Activated CD4-positive, CD25-positive, alpha-beta regulatory T cell treated with anti-CD3 and anti-CD28 coated beads, Interleukin-2, amount 50 U/mL, for 72 hours (primary cell): ENCODE data around the gene CEACAM4.
A peak's percentile ranks its signal among the peaks of the same experiment; 100 is the strongest.

ENCODE experiments used
- DNase-seq: peaks from one replicate; pipeline ENCODE4 v3.0.0; 2021

The CEACAM4 gene

DNA sequence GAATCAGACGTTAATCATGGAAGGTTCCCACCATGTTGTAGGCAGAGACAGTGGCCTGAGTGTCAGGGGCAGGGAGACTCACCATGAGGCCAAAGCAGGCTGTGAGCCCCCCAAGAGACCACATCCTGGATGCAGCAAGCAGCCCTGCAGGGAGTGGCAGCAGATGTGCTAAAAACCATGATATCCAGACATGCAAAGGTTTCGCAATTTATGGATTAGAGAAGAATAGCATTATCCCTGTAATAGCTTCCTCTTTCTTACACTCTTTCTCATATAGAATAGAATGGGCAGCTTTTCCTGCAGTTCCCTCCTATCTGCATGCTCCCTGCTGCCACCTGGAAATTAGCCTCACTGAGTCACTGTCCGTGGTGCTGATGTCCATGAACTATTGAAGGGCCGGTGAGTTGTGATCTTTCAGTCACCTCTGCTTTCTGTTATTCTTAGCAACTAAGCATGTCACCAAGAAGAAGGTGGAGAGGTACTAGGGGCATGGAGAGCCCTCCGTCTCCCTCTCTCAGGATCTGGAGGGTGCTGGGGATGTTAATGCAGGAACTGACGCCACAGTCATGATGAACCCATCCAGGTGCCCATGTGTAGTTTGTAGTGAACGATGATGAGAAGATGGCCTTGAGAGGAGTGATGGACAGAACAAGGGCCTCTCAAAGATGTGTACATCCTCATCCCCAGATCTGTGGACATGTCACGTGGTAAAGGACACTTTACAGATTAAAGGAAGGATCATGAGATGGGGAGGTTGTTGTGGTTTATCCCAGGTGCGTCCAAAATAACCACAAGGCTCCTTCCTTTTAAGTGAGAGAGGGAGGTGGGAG, 9.9 kb downstream of the CEACAM4 start:
- DNase-seq, result no peak

DNA sequence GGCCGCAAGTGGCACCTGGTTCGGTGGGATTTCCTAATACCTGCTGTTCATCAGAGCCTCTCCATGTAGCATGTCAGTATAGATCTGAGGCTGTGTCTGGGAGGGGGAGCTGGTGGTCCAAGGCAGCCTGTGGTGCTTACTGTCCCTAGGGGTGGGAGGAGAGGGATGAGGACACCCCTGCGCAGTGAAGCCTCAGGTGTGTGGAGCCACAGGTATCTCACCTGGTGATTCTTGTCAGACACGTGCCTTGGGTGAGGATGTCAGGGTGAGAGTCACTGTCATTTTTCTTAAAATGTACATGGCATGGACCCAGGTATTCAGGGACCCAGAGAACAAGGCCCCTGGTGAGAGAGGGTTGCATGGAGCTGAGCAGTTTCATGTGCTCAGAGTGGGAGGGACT, 11.7 kb downstream of the CEACAM4 start:
- DNase-seq, result no peak

- DNase-seq, result no peak
Measured at GRCh38 chr19:41612483-41612882, 14.4 kb downstream of the CEACAM4 start.

GRCh38 chr19:41610789-41611188, 16.1 kb downstream of the CEACAM4 start:
- no peak for DNase-seq

DNA sequence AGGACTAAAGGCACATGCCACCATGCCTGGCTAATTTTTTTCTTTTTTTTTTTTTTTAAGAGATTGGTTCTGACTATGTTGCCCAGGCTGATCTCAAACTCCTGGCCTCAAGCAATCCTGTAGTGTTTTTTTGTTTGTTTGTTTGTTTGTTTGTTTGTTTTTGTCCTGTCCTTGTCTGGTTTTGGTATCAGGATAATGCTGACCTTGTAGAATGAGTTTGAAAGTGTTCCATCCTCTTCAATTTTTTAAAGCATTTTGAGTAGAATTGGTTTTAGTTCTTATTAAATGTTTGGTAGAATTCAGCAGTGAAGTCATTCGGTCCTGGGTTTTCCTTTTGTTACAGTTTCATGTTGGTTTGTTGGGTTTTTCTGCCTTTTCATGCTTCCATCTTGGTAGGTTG, 19.2 kb downstream of the CEACAM4 start:
- no peak for DNase-seq

DNA sequence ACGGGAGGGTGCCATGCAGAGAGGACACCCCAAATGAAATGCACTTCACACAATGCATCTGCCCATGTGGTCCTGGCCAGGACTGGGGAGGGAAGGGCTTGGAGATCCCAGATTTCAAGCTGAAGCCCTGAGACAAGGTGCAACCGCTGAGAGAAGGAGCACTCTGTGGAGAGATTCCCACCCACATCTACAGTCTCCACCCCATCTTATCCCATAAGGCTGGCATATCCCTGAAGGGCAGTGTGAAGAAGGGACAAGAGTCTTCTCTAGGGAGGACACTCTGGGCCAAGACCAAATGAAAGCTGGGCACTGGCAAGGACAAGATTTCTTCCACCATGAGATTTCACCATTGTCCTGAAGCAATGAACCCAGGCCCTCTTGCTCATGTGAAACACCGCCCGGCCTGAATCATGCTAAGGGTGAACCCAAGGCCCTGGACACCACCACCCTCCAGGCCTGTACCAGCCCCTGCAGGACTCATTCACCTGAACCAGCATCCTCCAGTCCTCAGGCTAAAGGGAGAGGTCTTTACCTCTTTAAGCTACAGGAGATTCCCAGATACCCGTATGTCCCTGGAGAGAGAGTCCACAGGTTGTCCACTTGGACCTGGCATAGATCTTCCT, 20.5 kb downstream of the CEACAM4 start:
- DNase-seq, result no peak

DNA sequence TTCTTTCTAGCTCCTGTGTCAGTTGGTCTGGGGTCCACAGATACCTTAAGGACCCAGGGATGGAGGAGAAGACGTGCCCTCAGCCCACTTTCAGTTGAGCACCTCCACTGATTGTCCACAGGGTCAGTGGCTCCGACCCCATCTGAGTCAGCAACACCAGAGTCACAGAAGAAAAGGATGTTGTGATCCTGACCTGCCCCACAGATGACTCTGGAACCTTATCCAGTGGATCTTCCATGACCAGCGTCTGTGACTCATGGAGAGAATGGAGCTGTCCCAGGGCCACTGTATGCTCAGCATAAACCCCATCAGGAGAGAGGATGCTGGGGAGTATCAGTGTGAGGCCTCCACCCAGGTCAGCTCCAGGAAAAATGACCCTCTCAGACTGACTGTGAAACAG, 22.0 kb downstream of the CEACAM4 start:
- DNase-seq, result peak; percentile 19

DNA sequence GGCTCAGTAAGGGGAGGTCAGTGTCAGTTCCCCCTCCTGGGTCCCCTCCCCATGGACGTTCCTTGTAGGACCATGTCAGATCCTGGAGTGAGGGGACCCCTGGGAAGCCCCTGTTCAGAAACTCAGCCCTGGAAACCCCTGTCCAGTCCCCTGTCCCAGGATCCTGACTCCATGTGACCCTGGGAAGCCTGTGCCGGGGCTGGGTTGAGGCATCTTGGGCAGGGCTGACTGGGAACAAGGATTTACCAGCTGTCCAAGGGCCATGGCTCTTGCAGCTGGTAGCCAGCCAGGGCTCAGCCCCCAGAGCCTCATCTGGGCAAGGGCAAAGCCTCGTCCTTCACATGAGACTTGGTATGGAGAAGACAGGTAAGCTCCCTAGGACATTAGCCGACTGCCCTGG, 25.1 kb downstream of the CEACAM4 start:
- peak; percentile 24 for DNase-seq

- DNase-seq, result peak; percentile 14
Measured at GRCh38 chr19:41599175-41599966, 27.5 kb downstream of the CEACAM4 start.

- DNase-seq, result peak; percentile 65
Measured at GRCh38 chr19:41597600-41598041, 29.3 kb downstream of the CEACAM4 start.

DNA sequence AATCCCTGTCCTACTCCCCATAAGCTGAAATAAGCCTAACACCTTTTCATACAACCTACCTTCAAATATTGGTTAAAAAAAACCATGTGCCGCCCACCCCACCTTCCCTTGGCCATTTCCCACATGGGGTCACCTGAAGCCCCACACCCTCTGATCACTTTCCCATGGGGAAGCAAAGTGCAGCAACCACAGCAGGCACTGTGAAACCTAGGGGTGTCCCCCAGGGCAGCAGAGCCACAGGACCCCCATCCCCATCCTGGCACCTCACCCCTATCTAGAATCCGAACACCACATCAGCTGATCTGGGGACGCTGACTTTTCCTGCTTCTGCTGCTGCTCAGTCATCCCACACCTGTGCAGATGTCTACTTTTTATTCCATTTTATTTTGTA, 31.0 kb downstream of the CEACAM4 start:
- DNase-seq, result peak; percentile 14

- DNase-seq, result peak; percentile 69
Measured at GRCh38 chr19:41595258-41595889, 31.5 kb downstream of the CEACAM4 start.

DNA sequence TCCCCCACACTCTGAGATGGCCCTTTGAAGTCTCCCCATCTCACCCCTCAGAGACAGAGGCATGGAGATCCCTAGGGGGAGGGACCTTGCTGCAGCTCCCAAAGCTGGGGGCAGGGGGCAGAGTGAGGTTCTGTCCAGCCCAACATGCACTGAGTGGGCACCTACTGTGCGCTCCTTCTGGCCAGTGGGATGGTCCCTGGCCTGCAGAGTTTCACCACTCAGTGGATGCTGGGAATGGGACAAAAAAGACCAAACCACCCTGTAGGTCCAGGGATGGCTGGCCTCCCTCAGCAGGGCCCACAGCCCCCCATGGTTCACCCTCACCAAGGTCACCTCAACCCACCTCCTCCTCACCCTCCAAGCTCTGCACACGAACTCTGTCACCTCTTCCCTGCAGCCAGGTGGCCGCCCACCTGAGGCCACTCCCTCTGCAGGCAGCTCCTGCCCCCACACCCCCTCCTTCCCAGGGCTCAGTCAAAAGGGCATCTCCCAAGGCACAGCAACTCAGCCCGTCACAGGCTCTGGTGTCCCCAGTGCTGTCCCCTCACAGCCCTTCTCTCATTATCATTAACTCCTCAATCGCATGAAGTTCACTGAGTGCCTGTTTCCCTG, 34.8 kb downstream of the CEACAM4 start:
- no peak for DNase-seq

DNA sequence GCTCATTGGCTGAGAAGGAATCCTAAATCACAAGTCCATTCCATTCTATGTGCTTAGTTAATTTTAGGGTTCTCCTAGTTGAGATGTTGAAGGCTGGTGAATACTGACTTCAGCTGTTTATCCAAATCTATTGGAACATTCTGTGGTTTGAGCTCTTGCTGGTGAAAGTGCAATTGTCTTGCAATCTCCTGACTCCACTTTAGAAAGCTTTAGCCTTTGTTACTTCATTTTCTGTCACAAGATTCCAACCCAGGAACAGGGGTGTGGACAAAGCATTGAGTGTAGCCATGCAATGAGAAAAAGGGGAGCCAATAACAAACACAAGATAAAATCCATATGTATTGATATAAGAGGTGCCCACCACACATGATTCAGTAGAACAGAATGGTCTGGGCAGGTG, 35.9 kb downstream of the CEACAM4 start:
- DNase-seq, result no peak

- DNase-seq, result no peak
Measured at GRCh38 chr19:41589371-41589770, 37.5 kb downstream of the CEACAM4 start.

DNA sequence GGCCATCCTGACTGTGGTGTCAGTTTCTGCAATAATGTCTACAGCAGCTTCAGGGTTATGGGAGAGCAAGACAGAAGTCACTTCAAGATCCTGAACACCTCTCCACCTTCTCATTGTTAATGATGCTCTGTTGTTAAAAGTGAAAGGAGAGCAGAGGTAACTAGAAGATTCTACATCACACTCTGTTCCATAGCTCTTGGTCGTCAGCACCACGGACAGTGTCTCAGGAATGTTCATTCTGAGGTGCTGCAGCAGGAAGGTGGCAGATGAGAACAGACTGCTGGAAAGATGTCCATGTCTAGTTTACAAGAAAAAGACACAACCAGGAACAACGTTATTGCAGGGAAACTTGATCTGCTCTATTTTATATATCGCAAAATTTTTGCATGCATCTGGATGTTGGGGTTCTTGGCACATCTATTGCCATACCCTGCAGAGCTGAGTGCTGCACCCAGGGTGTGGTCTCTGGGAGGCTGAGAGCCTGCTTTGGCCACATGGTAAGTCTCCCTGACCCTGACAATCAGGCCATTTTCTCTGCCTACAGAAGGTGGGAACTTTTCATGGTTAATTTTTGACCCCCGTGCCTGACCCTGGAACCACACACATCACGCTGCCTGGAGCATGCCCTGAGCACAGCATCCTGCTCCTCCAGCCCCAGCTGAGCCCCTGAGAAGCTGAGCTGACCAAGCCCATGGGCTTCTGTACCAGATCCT, 38.2 kb downstream of the CEACAM4 start:
- no peak for DNase-seq

DNA sequence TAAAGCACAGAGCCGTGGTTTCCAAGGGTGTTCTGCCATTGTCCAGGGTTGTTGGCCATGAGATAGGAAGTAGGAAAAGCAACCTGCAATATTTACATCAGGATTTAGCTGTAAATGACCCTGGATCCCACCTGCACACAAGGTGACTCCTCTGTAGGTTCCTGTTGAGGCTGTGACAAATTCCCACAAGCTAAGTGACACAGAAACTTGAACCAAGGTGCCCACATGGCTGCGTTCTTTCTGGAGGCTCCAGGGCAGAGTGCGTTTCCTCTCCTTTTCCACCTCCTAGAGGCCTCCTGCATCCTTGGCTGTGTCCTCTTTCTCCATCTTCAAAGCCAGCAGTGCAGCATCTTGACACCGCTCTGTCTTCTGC, 39.0 kb downstream of the CEACAM4 start:
- DNase-seq, result no peak

DNA sequence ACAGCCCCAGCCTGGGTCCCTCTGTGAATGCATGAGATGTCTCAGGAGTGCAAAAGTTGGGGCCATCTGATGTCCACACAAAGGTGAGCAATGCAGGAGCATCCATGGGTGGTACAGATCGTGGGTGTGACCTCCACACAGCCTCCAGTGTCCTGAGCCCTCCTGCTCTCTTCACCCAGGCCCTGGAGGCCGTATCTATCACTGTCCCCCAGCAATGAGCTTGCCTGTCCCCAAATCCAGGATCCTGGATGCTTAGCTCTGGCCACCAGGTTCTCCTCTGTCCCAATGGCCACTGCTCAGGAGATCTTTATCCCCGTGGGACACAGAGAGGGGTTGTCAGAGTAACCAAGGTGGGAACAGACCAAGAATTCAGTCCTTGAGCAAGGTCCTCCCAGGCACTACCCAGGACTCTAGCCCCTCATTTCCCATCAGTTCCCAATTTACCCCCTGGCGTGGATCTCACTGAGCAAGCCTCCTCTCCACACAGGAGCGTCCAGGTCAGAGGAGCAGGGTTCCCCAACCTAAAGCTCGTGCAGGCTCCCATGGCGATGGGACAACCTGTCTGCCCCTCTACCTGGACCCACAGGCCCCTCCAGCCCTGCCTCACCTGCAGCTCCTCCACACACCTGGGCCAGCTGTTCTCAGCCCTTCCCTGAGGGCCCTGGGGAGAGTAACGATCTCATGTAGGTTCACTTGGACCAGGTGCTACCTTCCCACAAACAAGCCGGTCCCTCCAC, 39.6 kb downstream of the CEACAM4 start:
- DNase-seq, result no peak

DNA sequence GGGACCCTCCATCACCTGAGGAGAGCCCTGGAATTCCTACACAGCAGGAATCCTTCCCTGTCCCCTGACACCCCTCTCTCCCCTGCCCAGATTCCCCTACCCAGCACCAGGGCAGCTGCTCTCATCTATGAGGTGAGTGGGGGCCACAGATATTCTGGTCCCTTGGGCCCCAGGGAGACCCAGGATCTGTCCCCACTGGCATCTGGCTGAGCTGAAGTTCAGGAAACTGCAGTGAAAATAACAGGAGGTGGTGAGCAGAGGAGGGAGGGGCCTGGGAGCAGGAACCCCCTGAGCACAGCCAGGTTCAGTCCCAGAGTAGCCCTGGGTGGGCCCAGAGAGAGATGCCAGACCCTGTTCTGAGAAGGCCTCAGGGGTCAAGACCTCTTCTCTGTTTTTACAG, 40.8 kb downstream of the CEACAM4 start:
- no peak for DNase-seq

- DNase-seq, result no peak
Measured at GRCh38 chr19:41584931-41585330, 41.9 kb downstream of the CEACAM4 start.

DNA sequence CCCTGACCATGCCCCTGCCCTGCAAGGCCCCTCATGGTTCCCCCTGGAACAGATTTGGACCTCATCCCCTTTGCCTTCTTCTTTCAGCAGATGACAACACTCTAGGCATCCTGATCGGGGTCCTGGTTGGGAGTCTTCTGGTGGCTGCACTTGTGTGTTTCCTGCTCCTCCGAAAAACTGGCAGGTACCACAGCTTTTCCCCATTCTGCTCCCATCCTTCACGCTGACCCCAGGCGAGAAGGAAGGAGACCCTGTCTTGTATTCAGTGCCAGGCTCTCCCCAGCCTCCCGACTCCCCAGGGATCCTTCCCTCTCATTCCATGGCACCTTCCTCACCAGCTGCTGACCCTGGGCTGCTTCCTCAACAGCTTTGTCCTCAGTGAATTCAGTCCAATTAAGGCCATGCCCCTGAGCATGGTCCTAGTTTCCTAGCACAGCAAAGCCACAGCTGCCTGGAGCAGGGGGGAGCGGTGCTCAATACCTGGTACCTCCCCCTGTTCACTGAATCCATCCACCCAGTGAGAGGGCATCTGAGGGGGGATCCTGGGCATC, 42.5 kb downstream of the CEACAM4 start:
- DNase-seq, result no peak
